HG03196 (cell line): ENCODE measurements around the gene NUDT14.

ENCODE experiments used
- ATAC-seq: cut with Tn5 transposase; IDR thresholded peaks from one replicate; pipeline ENCODE4 v1.9.1; 2021; ENCODE audit not compliant: unreplicated experiment

Gene NUDT14

GRCh38 chr14:105147671-105148603 is 33.2 kb downstream of the NUDT14 start:
- no peak for ATAC-seq

- ATAC-seq = no peak
Measured at GRCh38 chr14:105146976-105147635, 34.0 kb downstream of the NUDT14 start.

- ATAC-seq = no peak
Measured at GRCh38 chr14:105146181-105146975, 34.7 kb downstream of the NUDT14 start.

- ATAC-seq = no peak
Measured at GRCh38 chr14:105145381-105146180, 35.5 kb downstream of the NUDT14 start.

GRCh38 chr14:105144666-105145380 is 36.3 kb downstream of the NUDT14 start:
- no peak for ATAC-seq

GRCh38 chr14:105144026-105144665 is 37.0 kb downstream of the NUDT14 start:
- no peak for ATAC-seq

- ATAC-seq = no peak
Measured at GRCh38 chr14:105143451-105144025, 37.6 kb downstream of the NUDT14 start.

- no peak for ATAC-seq
Measured at GRCh38 chr14:105142651-105143450, 38.3 kb downstream of the NUDT14 start.

- no peak for ATAC-seq
Measured at GRCh38 chr14:105141486-105142281, 39.4 kb downstream of the NUDT14 start.

- no peak for ATAC-seq
Measured at GRCh38 chr14:105141026-105141425, 40.1 kb downstream of the NUDT14 start.

- ATAC-seq = no peak
Measured at GRCh38 chr14:105140581-105140980, 40.5 kb downstream of the NUDT14 start.

- ATAC-seq = no peak
Measured at GRCh38 chr14:105139831-105140239, 41.3 kb downstream of the NUDT14 start.

- no peak for ATAC-seq
Measured at GRCh38 chr14:105139212-105139825, 41.8 kb downstream of the NUDT14 start.

GRCh38 chr14:105138551-105139111 is 42.5 kb downstream of the NUDT14 start:
- no peak for ATAC-seq

- no peak for ATAC-seq
Measured at GRCh38 chr14:105138021-105138541, 43.0 kb downstream of the NUDT14 start.

- ATAC-seq = no peak
Measured at GRCh38 chr14:105137481-105138020, 43.6 kb downstream of the NUDT14 start.
